A673 (cell line): ENCODE data around the gene GRPEL2. TPM values are rescaled to one million over a fixed set of nuclear protein-coding genes. Genes with fewer than 3 reads are reported as not detected.

Experiments
- BruUV-seq: library from RNA; stranded (reverse); fragments of 400-500 nt; replicated peaks from 2 replicates; lab custom pipeline; 2021; lab: Mats Ljungman, UMichigan
- CTCF ChIA-PET: fragments of 300-600 bp; sonication (Branson Sonifier 250); formaldehyde crosslinking; loops from one replicate; lab custom pipeline; 2022; ENCODE audit warnings: antibody characterized with exemption; lab: Charles Lee
- POLR2A ChIA-PET: fragments of 300-600 bp; sonication (Branson Sonifier 250); formaldehyde crosslinking; loops from one replicate; lab custom pipeline; 2022; ENCODE audit warnings: antibody characterized with exemption; ENCODE audit not compliant: low non-redundant PET; lab: Charles Lee
- DNase-seq: peaks from one replicate; pipeline ENCODE4 v3.0.0-alpha.2; 2015; ENCODE audit warnings: low spot score
- H3K27ac ChIP-seq: fragments of 200-600 bp; sonication (generic); 2 replicates; pipeline ENCODE4 v1.5.1; 2016; ENCODE audit warnings: mixed run types, low read depth, mild to moderate bottlenecking, mixed read lengths, antibody characterized with exemption, low read length; ENCODE audit not compliant: poor library complexity, severe bottlenecking
- H3K27me3 ChIP-seq: fragments of 200-600 bp; sonication (generic); replicated peaks from 2 replicates; pipeline ENCODE4 v1.6.1; 2017; ENCODE audit warnings: mixed run types, low read depth, mild to moderate bottlenecking, mixed read lengths, antibody characterized with exemption, low read length; ENCODE audit not compliant: insufficient read depth, poor library complexity
- H3K36me3 ChIP-seq: fragments of 200-600 bp; sonication (generic); 2 replicates; pipeline ENCODE4 v1.6.1; 2016; ENCODE audit warnings: mixed run types, mild to moderate bottlenecking, mixed read lengths, antibody characterized with exemption, low read length; ENCODE audit not compliant: insufficient read depth, poor library complexity, severe bottlenecking
- H3K4me1 ChIP-seq: fragments of 200-600 bp; sonication (generic); 2 replicates; pipeline ENCODE4 v1.6.1; 2017; ENCODE audit warnings: mixed run types, mild to moderate bottlenecking, mixed read lengths, antibody characterized with exemption, low read length; ENCODE audit not compliant: insufficient read depth, poor library complexity, severe bottlenecking
- H3K4me3 ChIP-seq: fragments of 200-600 bp; sonication (generic); 2 replicates; pipeline ENCODE4 v1.5.1; 2016; ENCODE audit warnings: low read depth, mixed run types, mild to moderate bottlenecking, mixed read lengths, low read length; ENCODE audit not compliant: poor library complexity, severe bottlenecking
- H3K9me3 ChIP-seq: fragments of 200-600 bp; sonication (generic); 2 replicates; pipeline ENCODE4 v1.6.1; 2016; ENCODE audit warnings: mixed run types, low read depth, mild to moderate bottlenecking, mixed read lengths, antibody characterized with exemption, low read length; ENCODE audit not compliant: poor library complexity, severe bottlenecking
- EZH2 ChIP-seq: fragments of 200-600 bp; sonication (generic); IDR thresholded peaks from 2 replicates; pipeline ENCODE4 v1.6.1; 2017; ENCODE audit warnings: borderline replicate concordance, low read depth, mild to moderate bottlenecking, mixed read lengths, antibody characterized with exemption, low read length; ENCODE audit not compliant: poor library complexity, severe bottlenecking
- intact Hi-C: fragments of 100-400 bp; cut with micrococcal nuclease; formaldehyde crosslinking; loops from one replicate; pipeline ENCODE4 v1.10.0; 2022; ENCODE audit not compliant: unreplicated experiment
- total RNA-seq: library from RNA; stranded (reverse); gene quantifications from 2 replicates; pipeline ENCODE4 v1.2.3, GENCODE V29; 2021
- TF ChIP-seq, protein P1 (sequence below): fragments of 300-800, 200-600 bp; sonication (generic); conservative IDR thresholded peaks from 2 replicates; pipeline ENCODE4 v1.5.1; 2017; ENCODE audit warnings: low read depth, mild to moderate bottlenecking, antibody characterized with exemption, low read length, moderate library complexity, mixed read lengths

GRPEL2 gene
- total RNA-seq, 1 experiment from 2014 or later, result 33.2 TPM

DNA sequence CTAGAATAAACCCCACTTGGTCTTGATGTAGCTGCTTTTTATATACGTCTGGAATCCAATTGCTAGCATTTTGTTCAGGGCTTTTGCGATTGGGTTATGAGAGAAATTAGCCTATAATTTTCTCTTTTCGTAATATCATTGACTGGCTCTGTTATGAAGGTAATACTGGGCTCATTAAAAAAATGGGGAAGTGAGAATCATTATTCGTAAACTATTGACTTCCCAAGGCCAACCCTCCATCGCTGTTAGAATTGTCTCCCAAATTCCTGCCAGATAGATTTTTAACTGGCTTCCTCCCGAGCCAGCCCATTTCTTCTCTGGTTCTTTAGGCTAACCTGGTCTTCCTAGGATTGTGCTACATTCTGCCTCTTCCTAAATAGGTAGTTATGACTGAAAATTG, 35.9 kb upstream of the GRPEL2 start:
- ChIA-PET CTCF (no interaction called here), POLR2A (no interaction called here)
- intact Hi-C loops, result no loop called here
- BruUV-seq, result no TSS peak
- H3K36me3 ChIP-seq, result no peaks in the 10 kb centered on the region
- no peaks in the 10 kb centered on the region for H3K4me1 ChIP-seq
- H3K4me3 ChIP-seq, result no peak overlapping the region
- no peak for DNase-seq
- TF ChIP-seq EZH2, result no peak
- TF ChIP-seq, protein P1, sequence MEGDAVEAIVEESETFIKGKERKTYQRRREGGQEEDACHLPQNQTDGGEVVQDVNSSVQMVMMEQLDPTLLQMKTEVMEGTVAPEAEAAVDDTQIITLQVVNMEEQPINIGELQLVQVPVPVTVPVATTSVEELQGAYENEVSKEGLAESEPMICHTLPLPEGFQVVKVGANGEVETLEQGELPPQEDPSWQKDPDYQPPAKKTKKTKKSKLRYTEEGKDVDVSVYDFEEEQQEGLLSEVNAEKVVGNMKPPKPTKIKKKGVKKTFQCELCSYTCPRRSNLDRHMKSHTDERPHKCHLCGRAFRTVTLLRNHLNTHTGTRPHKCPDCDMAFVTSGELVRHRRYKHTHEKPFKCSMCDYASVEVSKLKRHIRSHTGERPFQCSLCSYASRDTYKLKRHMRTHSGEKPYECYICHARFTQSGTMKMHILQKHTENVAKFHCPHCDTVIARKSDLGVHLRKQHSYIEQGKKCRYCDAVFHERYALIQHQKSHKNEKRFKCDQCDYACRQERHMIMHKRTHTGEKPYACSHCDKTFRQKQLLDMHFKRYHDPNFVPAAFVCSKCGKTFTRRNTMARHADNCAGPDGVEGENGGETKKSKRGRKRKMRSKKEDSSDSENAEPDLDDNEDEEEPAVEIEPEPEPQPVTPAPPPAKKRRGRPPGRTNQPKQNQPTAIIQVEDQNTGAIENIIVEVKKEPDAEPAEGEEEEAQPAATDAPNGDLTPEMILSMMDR, result no peak
- H3K27me3 ChIP-seq, result no peaks in the 10 kb centered on the region
- H3K9me3 ChIP-seq, result no peaks in the 10 kb centered on the region
- H3K27ac ChIP-seq, result no peak overlapping the region

DNA sequence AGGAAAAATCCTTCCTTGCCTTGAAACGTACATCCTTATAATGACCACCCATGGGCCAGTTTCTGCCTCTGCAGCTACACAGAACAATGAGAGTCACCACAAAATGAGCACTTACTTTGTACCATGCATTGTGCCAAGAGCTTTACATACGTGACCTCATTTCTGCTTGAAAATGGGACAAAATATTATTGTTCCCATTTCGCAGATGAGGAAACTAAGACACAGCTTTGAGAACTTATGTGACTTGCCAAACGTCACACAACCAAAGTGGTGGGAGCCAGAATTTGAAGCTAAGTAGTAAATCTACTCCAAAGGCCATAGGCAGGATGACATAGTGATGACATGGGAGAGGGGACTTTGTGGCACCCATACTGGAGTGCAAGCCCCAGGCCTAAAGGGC, 34.8 kb upstream of the GRPEL2 start:
- ChIA-PET CTCF (no interaction called here), POLR2A (no interaction called here)
- intact Hi-C loops, result loop anchor here (10.0 kb wide), 1 partner anchor 254 kb away; no protein-coding TSS in a partner anchor
- no TSS peak for BruUV-seq
- H3K4me1 ChIP-seq, result no peaks in the 10 kb centered on the region
- TF ChIP-seq, protein P1, result no peak
- no peak for TF ChIP-seq EZH2
- no peak overlapping the region for H3K4me3 ChIP-seq
- no peaks in the 10 kb centered on the region for H3K27me3 ChIP-seq
- H3K27ac ChIP-seq, result no peak overlapping the region
- H3K36me3 ChIP-seq, result no peaks in the 10 kb centered on the region
- DNase-seq, result no peak
- H3K9me3 ChIP-seq, result no peaks in the 10 kb centered on the region

DNA sequence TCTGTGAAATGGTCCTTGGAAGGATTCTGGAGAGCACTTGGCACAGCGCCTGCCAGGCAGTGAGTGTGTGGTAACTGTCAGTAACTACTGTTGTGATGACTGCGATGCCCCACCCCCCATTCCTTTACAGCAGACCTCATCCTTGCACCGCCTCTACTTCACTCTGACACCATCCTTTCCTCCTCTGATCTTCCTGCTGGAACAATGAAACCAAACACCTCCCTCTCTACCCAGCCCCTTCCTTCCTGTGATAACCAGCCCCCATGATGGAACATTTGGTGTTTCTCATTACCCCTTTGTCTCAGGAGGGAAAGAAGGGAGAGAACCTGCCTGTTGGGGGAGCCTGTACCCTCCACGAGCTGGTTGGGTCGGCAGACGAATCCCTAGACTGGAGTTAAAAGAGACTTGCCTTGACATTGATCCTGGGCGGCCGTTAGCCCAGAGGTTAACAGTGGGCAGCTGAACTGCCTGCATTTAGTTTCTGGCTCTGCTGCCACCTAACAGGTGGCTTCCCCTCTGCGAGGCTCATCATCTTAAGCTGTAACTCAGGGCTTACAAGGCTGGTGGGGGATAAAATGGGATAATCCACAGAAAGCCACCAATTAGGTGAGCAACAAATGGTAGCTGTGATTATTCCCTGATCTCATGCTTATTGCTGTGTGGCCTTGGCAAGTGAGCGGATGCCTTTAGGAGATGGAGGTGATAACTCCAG, 34.2 kb upstream of the GRPEL2 start:
- no peaks in the 10 kb centered on the region for H3K4me1 ChIP-seq
- no peak overlapping the region for H3K27ac ChIP-seq
- H3K9me3 ChIP-seq, result no peaks in the 10 kb centered on the region
- BruUV-seq, result no TSS peak
- intact Hi-C loops, result loop anchor here (10.0 kb wide), 1 partner anchor 254 kb away; no protein-coding TSS in a partner anchor
- CTCF ChIA-PET, result no interaction called here
- no peaks in the 10 kb centered on the region for H3K27me3 ChIP-seq
- TF ChIP-seq, protein P1, result no peak
- no peak for TF ChIP-seq EZH2
- POLR2A ChIA-PET, result no interaction called here
- no peaks in the 10 kb centered on the region for H3K36me3 ChIP-seq
- H3K4me3 ChIP-seq, result no peak overlapping the region
- peak; percentile 27 for DNase-seq
